Activated naive CD8-positive, alpha-beta T cell treated with anti-CD3 and anti-CD28 coated beads, Interleukin-2, amount 10 ng/mL, durations not matched to agents 7 days and 5 days (primary cell): ENCODE data around the gene MICB. TPM values are rescaled to one million over a fixed set of nuclear protein-coding genes. Genes with fewer than 3 reads are reported as not detected.
A peak's percentile ranks its signal among the peaks of the same experiment; 100 is the strongest.

Source experiments
- ATAC-seq: fragments of 150-1000 bp; cut with Tn5 transposase; one replicate; pipeline ENCODE4 v1.10.0; 2021; ENCODE audit warnings: low read depth, moderate library complexity
- POLR2A ChIA-PET: fragments of 350-600 bp; sonication (Branson Sonifier 250); formaldehyde crosslinking; loops from one replicate; lab custom pipeline; 2021; ENCODE audit warnings: antibody characterized with exemption; lab: Charles Lee
- DNase-seq: peaks from one replicate; pipeline ENCODE4 v3.0.0; 2021
- H3K27ac Mint-ChIP-seq: one replicate; pipeline ENCODE4 v1.8.0; 2022; ENCODE audit warnings: mild to moderate bottlenecking, mixed read lengths
- H3K27me3 Mint-ChIP-seq: one replicate; pipeline ENCODE4 v1.8.0; 2022; ENCODE audit warnings: mild to moderate bottlenecking, moderate library complexity, mixed read lengths
- H3K36me3 Mint-ChIP-seq: one replicate; pipeline ENCODE4 v1.8.0; 2021; ENCODE audit warnings: mild to moderate bottlenecking, mixed read lengths
- H3K4me1 Mint-ChIP-seq: one replicate; pipeline ENCODE4 v1.8.0; 2021; ENCODE audit warnings: mixed read lengths
- H3K4me3 Mint-ChIP-seq: one replicate; pipeline ENCODE4 v1.8.0; 2022; ENCODE audit warnings: mild to moderate bottlenecking, moderate library complexity, mixed read lengths
- H3K9me3 Mint-ChIP-seq: one replicate; pipeline ENCODE4 v1.8.0; 2021; ENCODE audit warnings: mixed read lengths
- total RNA-seq, 2 experiments: library from RNA; stranded (reverse); gene quantifications; one replicate each; pipeline ENCODE4 v1.2.3, GENCODE V29; 2021

MICB gene
- total RNA-seq, 2 experiments from 2014 or later = 41.5 to 42.8 TPM

DNA sequence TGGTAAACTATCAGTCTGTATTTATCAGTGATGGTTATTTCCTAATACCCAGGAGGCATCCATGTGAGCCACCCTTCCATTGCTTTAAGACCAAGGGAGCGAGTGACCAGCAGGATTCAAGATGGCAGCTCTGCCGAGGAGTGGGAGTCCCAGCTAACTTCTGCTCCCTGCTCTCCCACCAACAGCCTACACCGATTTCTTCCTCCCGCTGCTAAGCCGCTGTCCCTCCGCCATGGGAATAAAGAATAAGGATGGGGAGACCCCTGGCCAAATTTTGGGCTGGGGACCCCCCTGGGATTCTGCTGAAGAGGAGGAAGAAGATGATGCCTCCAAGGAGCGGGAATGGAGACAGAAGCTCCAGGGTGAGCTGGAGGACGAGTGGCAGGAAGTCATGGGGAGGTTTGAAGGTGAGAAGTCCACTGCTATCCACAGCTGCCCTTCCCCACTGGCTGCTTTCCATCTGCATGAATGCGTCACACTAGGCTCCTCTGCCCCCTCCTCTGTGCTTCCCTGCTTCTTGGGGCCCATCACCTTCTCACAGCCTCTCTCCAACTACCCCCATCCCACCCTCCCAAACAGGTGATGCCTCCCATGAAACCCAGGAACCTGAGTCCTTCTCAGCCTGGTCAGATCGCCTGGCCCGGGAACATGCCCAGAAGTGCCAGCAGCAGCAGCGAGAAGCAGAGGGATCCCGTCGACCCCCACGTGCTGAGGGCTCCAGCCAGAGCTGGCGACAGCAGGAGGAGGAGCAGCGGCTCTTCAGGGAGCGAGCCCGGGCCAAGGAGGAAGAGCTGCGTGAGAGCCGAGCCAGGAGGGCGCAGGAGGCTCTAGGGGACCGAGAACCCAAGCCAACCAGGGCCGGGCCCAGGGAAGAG, 59.7 kb downstream of the MICB start:
- ATAC-seq (no peak), DNase-seq (no peak)
- POLR2A ChIA-PET = interaction anchor here (0.9 to 6.4 kb wide), 8 partner anchors 10 to 39 kb away, joined by 3 to 101 read pairs (median 13); partner anchors contain the start of genes LST1, LTA, LTB and NCR3
- Mint-ChIP-seq H3K4me3 (peak overlapping the region; percentile 8), H3K4me1 (peaks cover 48% of the 10 kb centered on the region), H3K27me3 (peaks cover 11% of the 10 kb centered on the region), H3K27ac (peak overlapping the region; percentile 34), H3K36me3 (peaks cover 30% of the 10 kb centered on the region), H3K9me3 (no peaks in the 10 kb centered on the region)

- Mint-ChIP-seq H3K27me3 (peaks cover 17% of the 10 kb centered on the region), H3K9me3 (no peaks in the 10 kb centered on the region), H3K4me1 (peaks cover 52% of the 10 kb centered on the region), H3K36me3 (peaks cover 29% of the 10 kb centered on the region), H3K27ac (peak overlapping the region; percentile 70), H3K4me3 (peak overlapping the region; percentile 76)
- ATAC-seq = no peak
- POLR2A ChIA-PET = interaction anchor here (0.9 to 6.4 kb wide), 9 partner anchors 10 to 40 kb away, joined by 3 to 101 read pairs (median 13); partner anchors contain the start of genes LST1, LTA, LTB and NCR3
- DNase-seq = no peak
Observed at GRCh38 chr6:31558318-31558625, 60.3 kb downstream of the MICB start.

GRCh38 chr6:31558631-31559500, 60.9 kb downstream of the MICB start:
- ATAC-seq (peak; percentile 48), DNase-seq (no peak)
- Mint-ChIP-seq H3K4me1 (peaks cover 52% of the 10 kb centered on the region), H3K27ac (peak overlapping the region; percentile 70), H3K9me3 (no peaks in the 10 kb centered on the region), H3K36me3 (peaks cover 30% of the 10 kb centered on the region), H3K4me3 (peak overlapping the region; percentile 76), H3K27me3 (peaks cover 21% of the 10 kb centered on the region)
- POLR2A ChIA-PET = interaction anchor here (0.9 to 6.4 kb wide), 12 partner anchors 9 to 40 kb away, joined by 3 to 101 read pairs (median 6); partner anchors contain the start of genes DDX39B, LST1, LTA and LTB

DNA sequence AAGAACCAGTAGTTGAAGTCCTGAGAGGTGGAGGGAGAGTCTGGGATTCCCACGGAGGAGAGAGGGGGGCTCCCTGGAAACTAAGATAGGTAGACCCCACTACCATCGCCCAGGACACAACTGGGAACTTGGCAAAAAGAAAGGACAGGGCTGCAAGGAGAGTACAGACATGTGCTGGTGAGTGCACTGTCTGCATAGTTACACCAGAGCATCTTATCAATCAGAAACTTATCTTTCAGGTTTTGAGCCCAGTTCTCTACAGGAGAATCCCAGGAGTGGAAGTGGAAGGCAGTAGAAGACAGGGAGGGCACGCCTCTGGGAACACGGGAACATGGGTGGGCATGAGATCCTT, 61.6 kb downstream of the MICB start:
- peak overlapping the region; percentile 70 for H3K27ac Mint-ChIP-seq
- peaks cover 52% of the 10 kb centered on the region for H3K4me1 Mint-ChIP-seq
- H3K36me3 Mint-ChIP-seq = peaks cover 31% of the 10 kb centered on the region
- POLR2A ChIA-PET = interaction anchor here (0.7 to 6.4 kb wide), 12 partner anchors 9 to 103 kb away, joined by 3 to 101 read pairs (median 6); partner anchors contain the start of genes DDX39B, LST1, LTA and LTB
- H3K9me3 Mint-ChIP-seq = no peaks in the 10 kb centered on the region
- peak; percentile 23 for ATAC-seq
- no peak for DNase-seq
- H3K4me3 Mint-ChIP-seq = peak overlapping the region; percentile 76
- H3K27me3 Mint-ChIP-seq = peaks cover 26% of the 10 kb centered on the region

GRCh38 chr6:31559958-31560696, 62.2 kb downstream of the MICB start:
- peak overlapping the region; percentile 70 for H3K27ac Mint-ChIP-seq
- DNase-seq (no peak), ATAC-seq (peak; percentile 78)
- H3K36me3 Mint-ChIP-seq = peaks cover 28% of the 10 kb centered on the region
- peak overlapping the region; percentile 76 for H3K4me3 Mint-ChIP-seq
- peaks cover 55% of the 10 kb centered on the region for H3K4me1 Mint-ChIP-seq
- POLR2A ChIA-PET = interaction anchor here (0.7 to 6.4 kb wide), 12 partner anchors 8 to 102 kb away, joined by 3 to 101 read pairs (median 6); partner anchors contain the start of genes DDX39B, LST1, LTA and LTB
- H3K27me3 Mint-ChIP-seq = peaks cover 31% of the 10 kb centered on the region
- no peaks in the 10 kb centered on the region for H3K9me3 Mint-ChIP-seq

- Mint-ChIP-seq H3K4me1 (peaks cover 58% of the 10 kb centered on the region), H3K27me3 (peaks cover 37% of the 10 kb centered on the region), H3K9me3 (no peaks in the 10 kb centered on the region), H3K27ac (peak overlapping the region; percentile 70), H3K4me3 (peak overlapping the region; percentile 76), H3K36me3 (peaks cover 31% of the 10 kb centered on the region)
- POLR2A ChIA-PET = interaction anchor here (0.7 to 6.4 kb wide), 4 partner anchors 9 to 32 kb away, joined by 3 to 101 read pairs (median 10); partner anchors contain the start of genes LTB, NCR3 and TNF
- ATAC-seq (no peak), DNase-seq (no peak)
Observed at GRCh38 chr6:31560697-31561058, 62.7 kb downstream of the MICB start.

Other genes starting within 250 kb of the MICB start
- gene HLA-C, start 226.1 kb upstream of the MICB start, total RNA-seq = 1,000 to 10,000 TPM; 1,328 to 1,360 TPM
- 1,000 to 10,000 TPM; 5,415 to 5,542 TPM for gene HLA-B, start 141.0 kb upstream of the MICB start, total RNA-seq
- 10 to 100 TPM; 24.1 to 25.8 TPM for gene MICA, start 94.5 kb upstream of the MICB start, total RNA-seq
- not detected for gene MCCD1, start 30.8 kb downstream of the MICB start, total RNA-seq
- gene DDX39B, start 43.9 kb downstream of the MICB start, total RNA-seq = 100 to 1,000 TPM; 531 to 555 TPM
- 1 to 10 TPM; 4.5 to 5.5 TPM for gene ATP6V1G2, start 48.5 kb downstream of the MICB start, total RNA-seq
- 10 to 100 TPM; 15.4 to 17.6 TPM for gene NFKBIL1, start 49.5 kb downstream of the MICB start, total RNA-seq
- 10 to 100 TPM; 15.2 to 16.7 TPM for gene LTA, start 74.1 kb downstream of the MICB start, total RNA-seq
- 10 to 100 TPM; 18.5 to 18.6 TPM for gene TNF, start 77.4 kb downstream of the MICB start, total RNA-seq
- 100 to 1,000 TPM; 426 to 431 TPM for gene LTB, start 84.3 kb downstream of the MICB start, total RNA-seq
- 100 to 1,000 TPM in 1 of 2 experiments, 10 to 100 TPM in 1; 91.8 to 105 TPM for gene LST1, start 88.1 kb downstream of the MICB start, total RNA-seq
- 10 to 100 TPM; 69.7 to 70.0 TPM for gene NCR3, start 94.9 kb downstream of the MICB start, total RNA-seq
- gene AIF1, start 117.1 kb downstream of the MICB start, total RNA-seq = 100 to 1,000 TPM; 117 to 118 TPM
- 100 to 1,000 TPM; 257 to 278 TPM for gene PRRC2A, start 122.6 kb downstream of the MICB start, total RNA-seq
- 100 to 1,000 TPM; 242 to 251 TPM for gene BAG6, start 154.5 kb downstream of the MICB start, total RNA-seq
- 1 to 10 TPM; 3.1 to 4.6 TPM for gene APOM, start 157.7 kb downstream of the MICB start, total RNA-seq
- gene C6orf47, start 162.6 kb downstream of the MICB start, total RNA-seq = 10 to 100 TPM; 30.7 to 32.2 TPM
- 10 to 100 TPM; 30.7 to 32.0 TPM for gene GPANK1, start 166.9 kb downstream of the MICB start, total RNA-seq
- gene CSNK2B, start 167.9 kb downstream of the MICB start, total RNA-seq = 100 to 1,000 TPM; 206 to 216 TPM
- 10 to 100 TPM; 33.8 to 36.4 TPM for gene LY6G5B, start 171.8 kb downstream of the MICB start, total RNA-seq
- gene LY6G5C, start 182.9 kb downstream of the MICB start, total RNA-seq = 1 to 10 TPM; 3.5 to 4.6 TPM
- gene ABHD16A, start 205.2 kb downstream of the MICB start, total RNA-seq = 10 to 100 TPM; 57.8 to 64.0 TPM
- not detected for gene LY6G6F, start 208.7 kb downstream of the MICB start, total RNA-seq
- gene LY6G6D, start 217.2 kb downstream of the MICB start, total RNA-seq = not detected
- not detected for gene LY6G6C, start 223.6 kb downstream of the MICB start, total RNA-seq
- 1 to 10 TPM; 1.2 to 1.5 TPM for gene MPIG6B, start 225.2 kb downstream of the MICB start, total RNA-seq
- 10 to 100 TPM; 28.3 to 29.1 TPM for gene DDAH2, start 231.2 kb downstream of the MICB start, total RNA-seq
- gene CLIC1, start 238.4 kb downstream of the MICB start, total RNA-seq = 100 to 1,000 TPM; 425 to 456 TPM
- gene MSH5, start 241.9 kb downstream of the MICB start, total RNA-seq = 10 to 100 TPM; 59.2 to 68.2 TPM